Adrenal gland (tissue), 5 donors: Measurements from ENCODE around the gene TUBG1.

Experiments used
- POLR2A ChIP-seq, 2 donors: fragments of 450-650 bp; IDR thresholded peaks; one replicate each; pipeline ENCODE4 v1.6.1; 2017; ENCODE audit warnings: antibody characterized with exemption in 2 of 2, mild to moderate bottlenecking in 2 of 2, moderate library complexity in 1 of 2
- TF ChIP-seq, protein P1 (sequence below), 6 experiments: fragments of 450-650 bp in 4 of 6; fragments of 200-600 bp in 2 of 6; sonication (generic) in 1 of 6; IDR thresholded peaks; 1 replicate in 5 of 6; 2 replicates in 1 of 6; pipeline versions ENCODE4 v1.5.1 to v1.8.0; 2016 to 2021; ENCODE audit warnings: antibody characterized with exemption in 6 of 6, mild to moderate bottlenecking in 2 of 6, moderate library complexity in 1 of 6
- donor health status: DM: no; HTN: no; CAD: no.

DNA sequence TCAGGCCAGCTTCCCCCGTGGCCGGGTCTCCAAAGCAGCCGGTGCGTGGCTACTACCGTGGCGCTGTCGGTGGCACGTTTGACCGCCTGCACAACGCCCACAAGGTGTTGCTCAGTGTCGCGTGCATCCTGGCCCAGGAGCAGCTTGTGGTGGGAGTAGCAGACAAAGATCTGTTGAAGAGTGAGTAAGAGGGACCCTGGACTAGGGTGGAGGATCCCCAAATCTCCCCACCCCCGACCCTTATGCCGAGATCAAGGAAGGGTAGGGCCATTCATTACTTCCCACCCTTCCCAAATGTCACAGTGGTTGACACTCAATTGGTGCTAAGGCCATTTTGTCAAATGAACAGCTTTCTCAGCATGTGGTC lies 46.4 kb upstream of the TUBG1 start:
- TF ChIP-seq POLR2A (IDR thresholded peaks at IDR 0.05) = no peak
- TF ChIP-seq, protein P1, sequence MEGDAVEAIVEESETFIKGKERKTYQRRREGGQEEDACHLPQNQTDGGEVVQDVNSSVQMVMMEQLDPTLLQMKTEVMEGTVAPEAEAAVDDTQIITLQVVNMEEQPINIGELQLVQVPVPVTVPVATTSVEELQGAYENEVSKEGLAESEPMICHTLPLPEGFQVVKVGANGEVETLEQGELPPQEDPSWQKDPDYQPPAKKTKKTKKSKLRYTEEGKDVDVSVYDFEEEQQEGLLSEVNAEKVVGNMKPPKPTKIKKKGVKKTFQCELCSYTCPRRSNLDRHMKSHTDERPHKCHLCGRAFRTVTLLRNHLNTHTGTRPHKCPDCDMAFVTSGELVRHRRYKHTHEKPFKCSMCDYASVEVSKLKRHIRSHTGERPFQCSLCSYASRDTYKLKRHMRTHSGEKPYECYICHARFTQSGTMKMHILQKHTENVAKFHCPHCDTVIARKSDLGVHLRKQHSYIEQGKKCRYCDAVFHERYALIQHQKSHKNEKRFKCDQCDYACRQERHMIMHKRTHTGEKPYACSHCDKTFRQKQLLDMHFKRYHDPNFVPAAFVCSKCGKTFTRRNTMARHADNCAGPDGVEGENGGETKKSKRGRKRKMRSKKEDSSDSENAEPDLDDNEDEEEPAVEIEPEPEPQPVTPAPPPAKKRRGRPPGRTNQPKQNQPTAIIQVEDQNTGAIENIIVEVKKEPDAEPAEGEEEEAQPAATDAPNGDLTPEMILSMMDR (IDR thresholded peaks at IDR 0.05) = no peak
